ENCODE data around the gene CCDC197. TPM values are rescaled to one million over a fixed set of nuclear protein-coding genes. Genes with fewer than 3 reads are reported as not detected.

Gene CCDC197
- total RNA-seq, 1 experiment from 2014 or later: not detected

Other genes starting within 250 kb of the CCDC197 start
- gene PRIMA1, start 208.8 kb upstream of the CCDC197 start, total RNA-seq (2014; rRNA removed; shearing (Covaris generic)): not detected in 2 replicates
- gene FAM181A, start 70.0 kb upstream of the CCDC197 start, total RNA-seq (2014; rRNA removed; shearing (Covaris generic)): not detected in 2 replicates
- not detected in 2 replicates for gene ASB2, start 20.7 kb upstream of the CCDC197 start, total RNA-seq (2014; rRNA removed; shearing (Covaris generic))
- gene OTUB2, start 29.0 kb downstream of the CCDC197 start, total RNA-seq (2014; rRNA removed; shearing (Covaris generic)): 0.53 and 1.2 TPM in 2 replicates
- 142 and 162 TPM in 2 replicates for gene DDX24, start 83.9 kb downstream of the CCDC197 start, total RNA-seq (2014; rRNA removed; shearing (Covaris generic))
- gene IFI27L1, start 84.0 kb downstream of the CCDC197 start, total RNA-seq (2014; rRNA removed; shearing (Covaris generic)): 8.8 and 11.1 TPM in 2 replicates
- gene IFI27, start 113.4 kb downstream of the CCDC197 start, total RNA-seq (2014; rRNA removed; shearing (Covaris generic)): 5.9 and 10.1 TPM in 2 replicates
- 86.1 and 89.0 TPM in 2 replicates for gene IFI27L2, start 132.3 kb downstream of the CCDC197 start, total RNA-seq (2014; rRNA removed; shearing (Covaris generic))
- 1.5 and 3.6 TPM in 2 replicates for gene PPP4R4, start 177.0 kb downstream of the CCDC197 start, total RNA-seq (2014; rRNA removed; shearing (Covaris generic))